Ishikawa (cell line): Measurements from ENCODE around the gene SLC41A3.

Source experiments
- CEBPB ChIP-seq: IDR thresholded peaks from 2 replicates; pipeline ENCODE4 v1.6.1; 2012
- CREB1 ChIP-seq: IDR thresholded peaks from 2 replicates; pipeline ENCODE4 v1.6.1; 2012; ENCODE audit warnings: low read depth
- FOXM1 ChIP-seq: IDR thresholded peaks from 2 replicates; pipeline ENCODE4 v1.6.1; 2012; ENCODE audit warnings: low read depth, borderline replicate concordance
- NFIC ChIP-seq: IDR thresholded peaks from 2 replicates; pipeline ENCODE4 v1.6.1; 2012
- RAD21 ChIP-seq: IDR thresholded peaks from 2 replicates; pipeline ENCODE4 v1.6.1; 2012; ENCODE audit warnings: low read depth
- TAF1 ChIP-seq: IDR thresholded peaks from 2 replicates; pipeline ENCODE4 v1.6.1; 2012; ENCODE audit warnings: low read depth, mild to moderate bottlenecking
- TCF12 ChIP-seq: IDR thresholded peaks from 2 replicates; pipeline ENCODE4 v1.6.1; 2012; ENCODE audit warnings: low read depth
- ZBTB7A ChIP-seq: IDR thresholded peaks from 2 replicates; pipeline ENCODE4 v1.6.1; 2012; ENCODE audit warnings: low read depth

GRCh38 chr3:126077754-126078153 is 6.2 kb downstream of the SLC41A3 start:
- TF ChIP-seq CREB1 (no peak), TAF1 (no peak), CEBPB (no peak), TCF12 (no peak), NFIC (no peak), ZBTB7A (no peak), FOXM1 (no peak), RAD21 (no peak)
